ENCODE results near the gene RAB12.

RAB12 gene

DNA sequence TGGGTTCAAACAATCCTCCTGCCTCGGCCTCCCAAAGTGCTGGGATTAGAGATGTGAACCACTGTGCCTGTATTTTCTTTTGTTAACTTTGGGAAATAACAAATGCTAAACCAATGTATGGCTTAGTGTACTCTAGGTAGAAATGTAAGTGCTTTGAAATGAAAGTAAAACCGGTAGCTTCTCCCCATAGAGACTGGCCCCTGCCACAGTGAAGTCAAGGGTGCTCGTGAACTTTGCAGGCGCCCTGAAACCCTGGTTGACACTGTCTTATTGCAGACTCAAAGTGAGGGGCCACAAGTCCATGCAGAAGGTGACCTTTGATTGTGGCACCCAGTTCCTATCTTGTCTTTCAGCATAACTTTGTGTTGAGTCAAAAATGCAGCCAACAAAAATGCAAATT, 72.0 kb downstream of the RAB12 start:
- DNase-seq (ENCODE audit: low read depth in 1 of 2, low spot score in 1 of 2): no peak

GRCh38 chr18:8684577-8684976, 75.3 kb downstream of the RAB12 start:
- no peak for DNase-seq (ENCODE audit: low read depth in 1 of 2, low spot score in 1 of 2)

GRCh38 chr18:8685141-8685913, 76.1 kb downstream of the RAB12 start:
- DNase-seq (ENCODE audit: low read depth in 1 of 2, low spot score in 1 of 2): no peak

GRCh38 chr18:8685914-8686216, 76.6 kb downstream of the RAB12 start:
- DNase-seq (ENCODE audit: low read depth in 1 of 2, low spot score in 1 of 2): no peak

DNA sequence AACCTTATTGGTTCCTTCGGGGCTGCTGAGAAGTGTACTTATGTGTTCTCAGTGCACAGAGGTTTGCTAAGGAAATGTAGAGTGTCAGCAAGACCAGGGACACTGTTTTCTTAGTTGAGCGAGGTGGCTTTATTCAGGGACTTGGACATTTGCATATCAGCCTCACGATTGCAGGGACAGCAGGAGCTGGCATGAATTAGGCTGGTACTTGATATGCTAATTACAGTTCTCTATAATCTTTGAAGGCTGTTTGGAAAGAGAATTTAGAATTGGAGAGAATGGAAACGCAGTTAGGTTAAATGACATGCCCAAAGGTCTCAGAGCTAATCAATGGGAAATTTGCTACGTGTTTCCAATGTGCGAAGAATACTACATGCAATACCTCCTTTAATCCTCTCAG, 77.4 kb downstream of the RAB12 start:
- DNase-seq (ENCODE audit: low read depth in 1 of 2, low spot score in 1 of 2): no peak

DNA sequence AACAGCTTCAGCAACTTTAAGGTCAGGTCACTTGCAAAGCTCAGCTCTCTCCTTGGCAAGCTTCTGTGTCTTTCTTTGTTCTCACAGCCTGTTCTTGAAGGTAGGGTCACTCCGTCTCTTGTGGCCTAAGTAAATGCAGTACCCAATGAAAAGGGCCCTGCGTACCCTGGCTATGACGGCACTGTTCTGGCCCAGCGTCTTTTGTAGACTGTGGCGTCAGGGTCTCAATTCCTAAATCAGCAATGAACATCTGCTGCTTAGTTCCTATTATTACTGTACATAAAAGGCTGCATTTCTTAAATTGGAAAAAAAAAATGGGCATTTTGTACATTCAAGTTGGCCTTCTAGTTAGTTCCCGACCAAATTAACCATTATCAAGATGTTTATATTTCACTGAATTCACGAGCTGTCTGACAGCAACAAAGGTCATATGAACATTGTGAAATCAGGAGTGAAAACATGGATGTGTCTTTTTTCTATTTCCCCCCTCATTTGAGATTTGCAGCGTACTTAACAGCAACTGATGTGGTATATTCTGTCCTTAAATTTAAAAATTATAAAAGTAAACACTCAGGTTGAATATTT, 79.1 kb downstream of the RAB12 start:
- no peak for DNase-seq (ENCODE audit: low read depth in 1 of 2, low spot score in 1 of 2)

DNA sequence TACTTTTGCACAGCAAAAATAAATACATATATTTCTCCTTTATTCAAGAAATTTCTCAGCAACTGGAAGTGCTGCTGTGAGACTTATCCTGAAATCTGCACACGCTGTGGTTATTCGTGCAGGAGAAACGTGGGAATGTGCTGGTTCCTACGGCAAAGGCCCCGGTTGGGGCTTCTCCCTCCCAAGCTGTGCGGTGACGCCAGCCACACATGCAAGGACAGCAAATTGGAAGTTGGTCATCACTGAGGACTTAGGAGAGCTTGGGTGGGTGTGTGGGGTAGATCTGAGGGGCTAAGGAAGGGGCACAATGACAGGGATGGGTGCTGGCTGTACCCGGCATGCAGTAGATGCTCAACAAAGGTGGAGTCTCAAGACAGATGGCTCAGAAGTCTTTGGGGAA, 79.6 kb downstream of the RAB12 start:
- DNase-seq (ENCODE audit: low read depth in 1 of 2, low spot score in 1 of 2): no peak

All from stimulated activated CD4-positive, alpha-beta T cell treated with anti-CD3 and anti-CD28 coated beads, Interleukin-15, amount 100 ng/mL, for 1 hour (primary cell).